ENCODE data around the gene STKLD1.

DNA sequence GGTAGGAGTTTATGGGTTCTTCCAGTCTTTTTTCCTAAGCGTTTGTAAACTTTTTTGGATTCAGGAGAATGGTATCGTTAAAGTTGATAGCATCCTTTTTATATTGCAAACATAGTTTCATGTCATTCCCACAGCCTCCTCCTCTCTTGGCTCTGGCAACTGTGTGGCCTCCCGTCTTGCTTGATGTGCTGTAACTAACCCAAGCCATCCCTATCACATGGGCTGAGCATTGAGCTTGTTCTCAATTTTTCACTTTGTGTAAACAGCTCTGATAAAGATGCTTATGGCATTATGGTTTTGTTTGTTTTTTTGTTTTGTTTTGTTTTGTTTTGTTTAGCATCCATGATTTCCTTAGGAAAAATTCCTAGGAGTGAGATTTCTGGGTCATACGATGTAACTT is 4.6 kb downstream of the STKLD1 start:
- TF ChIP-seq FOXM1 (IDR thresholded peaks at IDR 0.05; ENCODE audit: borderline replicate concordance) (no peak), CTBP1 (IDR thresholded peaks at IDR 0.05; ENCODE audit: borderline replicate concordance) (no peak), TARDBP (IDR thresholded peaks at IDR 0.05) (no peak), FOXA1 (IDR thresholded peaks at IDR 0.05) (no peak)
- TF ChIP-seq, protein P1, sequence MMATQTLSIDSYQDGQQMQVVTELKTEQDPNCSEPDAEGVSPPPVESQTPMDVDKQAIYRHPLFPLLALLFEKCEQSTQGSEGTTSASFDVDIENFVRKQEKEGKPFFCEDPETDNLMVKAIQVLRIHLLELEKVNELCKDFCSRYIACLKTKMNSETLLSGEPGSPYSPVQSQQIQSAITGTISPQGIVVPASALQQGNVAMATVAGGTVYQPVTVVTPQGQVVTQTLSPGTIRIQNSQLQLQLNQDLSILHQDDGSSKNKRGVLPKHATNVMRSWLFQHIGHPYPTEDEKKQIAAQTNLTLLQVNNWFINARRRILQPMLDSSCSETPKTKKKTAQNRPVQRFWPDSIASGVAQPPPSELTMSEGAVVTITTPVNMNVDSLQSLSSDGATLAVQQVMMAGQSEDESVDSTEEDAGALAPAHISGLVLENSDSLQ (IDR thresholded peaks at IDR 0.05), result no peak
